ENCODE measurements around the gene KRTCAP2. TPM values are rescaled to one million over a fixed set of nuclear protein-coding genes. Genes with fewer than 3 reads are reported as not detected.
"Not testable (repeated sequence)": the region's sequence is repeated elsewhere in the genome, so short reads cannot be mapped to it uniquely, and the experiment has no call there.

The KRTCAP2 gene
- total RNA-seq, 4 donors from 2014 or later, result 76.0 to 146 (median 108) TPM

DNA sequence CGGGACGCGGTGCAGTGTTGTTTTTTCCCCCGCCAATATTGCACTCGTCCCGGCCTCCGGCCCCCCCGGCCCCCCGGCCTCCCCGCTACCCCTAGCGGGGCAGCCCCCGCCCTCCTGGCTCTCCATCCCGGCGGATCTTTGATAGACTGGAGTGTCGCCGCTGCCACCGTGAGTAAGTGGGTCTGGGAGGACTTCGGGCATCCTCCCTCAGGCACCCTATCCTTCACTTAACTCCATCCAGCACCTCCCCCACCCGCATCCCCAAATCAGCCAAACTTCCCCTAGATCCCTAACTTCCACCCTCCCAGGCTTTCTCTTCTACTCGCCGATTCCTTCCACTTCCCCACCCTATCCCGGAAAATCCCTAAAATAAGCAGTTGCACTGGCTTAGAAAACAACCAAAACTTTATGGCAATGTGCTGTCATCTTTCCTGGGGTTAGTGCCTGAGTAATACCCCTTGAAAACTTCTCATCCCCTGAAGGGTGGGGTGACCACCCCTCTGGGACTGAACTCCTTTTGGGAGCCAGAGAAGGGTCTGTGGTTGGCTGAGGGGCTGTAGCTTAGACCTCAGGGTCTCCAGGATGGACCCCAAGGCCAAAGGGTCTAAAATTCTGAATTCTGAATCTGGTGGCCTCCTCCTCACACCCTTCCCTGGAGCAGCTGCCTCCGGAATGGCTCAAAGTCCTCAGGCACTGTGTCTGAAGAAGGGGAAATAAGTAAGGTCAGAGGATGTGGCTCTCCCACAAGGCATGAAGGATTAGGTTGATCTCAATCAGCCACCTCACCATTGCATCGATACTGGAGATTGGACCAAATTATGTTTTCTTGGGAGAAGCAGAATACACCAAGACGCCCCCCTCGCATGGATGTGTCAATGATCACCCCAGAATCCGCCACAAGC, 22.3 kb upstream of the KRTCAP2 start:
- DNase-seq (ENCODE audit: extremely low spot score), result no peak
- Histone ChIP-seq H3K27ac (replicated peaks in 1 of 4) (peak overlapping the region; percentile 91 to 92 (median 92)), H3K36me3 (peaks cover 0 to 36% (median 18%) of the 10 kb centered on the region in 4 donors), H3K27me3 (no peaks in the 10 kb centered on the region), H3K4me1 (peaks cover 30 to 59% (median 46%) of the 10 kb centered on the region in 4 donors), H3K9me3 (no peaks in the 10 kb centered on the region), H3K4me3 (peak overlapping the region; percentile 64 to 67 (median 64))
- intact Hi-C loops (cut with DNase I), result no loop called here
- 9% methylated on average over 12 of the region's 27 CpGs for WGBS
- no peak for TF ChIP-seq POLR2A (IDR thresholded peaks at IDR 0.05; ENCODE audit: low read depth)
- TF ChIP-seq EP300 (IDR thresholded peaks at IDR 0.05), result no peak
- TF ChIP-seq, protein P1, sequence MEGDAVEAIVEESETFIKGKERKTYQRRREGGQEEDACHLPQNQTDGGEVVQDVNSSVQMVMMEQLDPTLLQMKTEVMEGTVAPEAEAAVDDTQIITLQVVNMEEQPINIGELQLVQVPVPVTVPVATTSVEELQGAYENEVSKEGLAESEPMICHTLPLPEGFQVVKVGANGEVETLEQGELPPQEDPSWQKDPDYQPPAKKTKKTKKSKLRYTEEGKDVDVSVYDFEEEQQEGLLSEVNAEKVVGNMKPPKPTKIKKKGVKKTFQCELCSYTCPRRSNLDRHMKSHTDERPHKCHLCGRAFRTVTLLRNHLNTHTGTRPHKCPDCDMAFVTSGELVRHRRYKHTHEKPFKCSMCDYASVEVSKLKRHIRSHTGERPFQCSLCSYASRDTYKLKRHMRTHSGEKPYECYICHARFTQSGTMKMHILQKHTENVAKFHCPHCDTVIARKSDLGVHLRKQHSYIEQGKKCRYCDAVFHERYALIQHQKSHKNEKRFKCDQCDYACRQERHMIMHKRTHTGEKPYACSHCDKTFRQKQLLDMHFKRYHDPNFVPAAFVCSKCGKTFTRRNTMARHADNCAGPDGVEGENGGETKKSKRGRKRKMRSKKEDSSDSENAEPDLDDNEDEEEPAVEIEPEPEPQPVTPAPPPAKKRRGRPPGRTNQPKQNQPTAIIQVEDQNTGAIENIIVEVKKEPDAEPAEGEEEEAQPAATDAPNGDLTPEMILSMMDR (IDR thresholded peaks at IDR 0.05), result no peak
- TF ChIP-seq POLR2AphosphoS5 (IDR thresholded peaks at IDR 0.05), result no peak

DNA sequence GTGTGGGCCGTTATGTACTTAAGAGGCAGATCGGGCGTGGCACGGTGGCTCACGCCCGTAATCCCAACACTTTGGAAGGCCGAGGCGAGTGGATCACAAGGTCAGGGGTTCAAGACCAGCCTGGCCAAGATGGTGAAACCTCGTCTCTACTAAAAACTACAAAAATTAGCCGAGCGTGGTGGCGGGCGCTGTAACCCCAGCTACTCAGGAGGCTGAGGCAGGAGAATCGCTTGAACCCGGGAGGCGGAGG, 20.8 kb upstream of the KRTCAP2 start:
- 7% methylated on average over 16 of the region's 16 CpGs for WGBS
- intact Hi-C loops (cut with DNase I), result not testable (repeated sequence)

DNA sequence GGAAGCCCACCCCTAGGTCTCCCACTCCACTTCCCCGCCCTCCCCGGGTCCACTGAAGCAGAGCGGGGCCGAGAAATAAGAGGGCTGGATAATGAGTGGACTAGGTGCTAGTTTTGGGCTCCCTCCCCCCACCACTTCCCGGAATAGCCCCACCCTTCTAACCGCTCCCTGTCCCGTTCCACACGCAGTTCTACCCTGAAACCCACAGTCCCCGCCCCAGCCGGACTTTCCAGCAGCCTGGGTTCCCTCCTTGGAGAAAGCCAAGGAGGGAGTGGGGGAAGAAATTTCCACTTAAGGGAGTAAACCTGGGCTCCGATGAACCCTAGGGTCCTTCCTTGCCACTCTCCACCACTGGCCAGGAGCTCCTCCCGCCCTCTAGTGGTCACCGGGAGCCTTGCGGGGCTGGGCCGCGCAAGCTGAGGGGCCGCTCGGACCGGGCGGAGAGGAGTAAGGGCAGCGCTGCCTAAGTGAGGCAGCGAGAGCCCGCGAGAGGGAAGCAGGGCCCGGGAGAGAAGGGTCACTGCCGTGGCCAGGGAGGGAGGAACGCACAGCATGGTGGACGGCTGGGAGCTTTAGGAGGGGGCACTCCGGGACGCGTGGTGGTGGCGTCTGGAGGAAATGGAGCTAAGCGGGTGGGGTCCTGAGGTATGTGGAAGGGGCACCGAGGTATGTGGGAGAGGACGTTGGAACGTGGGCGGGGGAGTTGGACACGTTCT, 20.3 kb upstream of the KRTCAP2 start:
- peak; percentile 61 for TF ChIP-seq POLR2A (IDR thresholded peaks at IDR 0.05; ENCODE audit: low read depth)
- TF ChIP-seq, protein P1 (IDR thresholded peaks at IDR 0.05), result peak; percentile 98 to 100 (median 99)
- TF ChIP-seq POLR2AphosphoS5 (IDR thresholded peaks at IDR 0.05), result peak; percentile 79 to 88
- no peak for TF ChIP-seq EP300 (IDR thresholded peaks at IDR 0.05)
- WGBS, result 3% methylated on average over 38 of the region's 38 CpGs
- intact Hi-C loops (cut with DNase I), result no loop called here

More for the DNA sequence above, 20.8 kb upstream of the KRTCAP2 start:
- H3K9me3 ChIP-seq; H3K27me3 ChIP-seq; DNase-seq (ENCODE audit: extremely low spot score): not testable (repeated sequence)
- peaks cover 0 to 25% (median 11%) of the 10 kb centered on the region in 4 donors for H3K36me3 ChIP-seq
- peak overlapping the region; percentile 91 to 92 (median 92) for H3K27ac ChIP-seq (replicated peaks in 1 of 4)
- peak overlapping the region; percentile 64 to 67 (median 64) for H3K4me3 ChIP-seq
- peaks cover 30 to 59% (median 46%) of the 10 kb centered on the region in 4 donors for H3K4me1 ChIP-seq

GRCh38 chr1:155192346-155193274, 19.5 kb upstream of the KRTCAP2 start:
- 55% methylated on average over 17 of the region's 20 CpGs for WGBS
- no peaks in the 10 kb centered on the region for H3K9me3 ChIP-seq
- DNase-seq (ENCODE audit: extremely low spot score), result no peak

More for the DNA sequence above, 20.3 kb upstream of the KRTCAP2 start:
- H3K27ac ChIP-seq (replicated peaks in 1 of 4), result peak overlapping the region; percentile 91 to 92 (median 92)
- peak; percentile 97 for DNase-seq (ENCODE audit: extremely low spot score)
- no peaks in the 10 kb centered on the region for H3K9me3 ChIP-seq
- no peaks in the 10 kb centered on the region for H3K27me3 ChIP-seq
- H3K36me3 ChIP-seq, result peaks cover 0 to 21% (median 10%) of the 10 kb centered on the region in 4 donors
- H3K4me1 ChIP-seq, result peaks cover 30 to 59% (median 46%) of the 10 kb centered on the region in 4 donors
- H3K4me3 ChIP-seq, result peak overlapping the region; percentile 64 to 67 (median 64)

More at GRCh38 chr1:155192346-155193274, 19.5 kb upstream of the KRTCAP2 start:
- Histone ChIP-seq H3K27me3 (no peaks in the 10 kb centered on the region), H3K36me3 (peaks cover 0 to 13% (median 5%) of the 10 kb centered on the region in 4 donors), H3K4me3 (peak overlapping the region; percentile 64 to 67 (median 64)), H3K4me1 (peaks cover 30 to 59% (median 46%) of the 10 kb centered on the region in 4 donors), H3K27ac (replicated peaks in 1 of 4) (peak overlapping the region; percentile 91 to 92 (median 92))
- intact Hi-C loops (cut with DNase I), result no loop called here
- TF ChIP-seq POLR2AphosphoS5 (IDR thresholded peaks at IDR 0.05) (no peak), POLR2A (IDR thresholded peaks at IDR 0.05; ENCODE audit: low read depth) (no peak), EP300 (IDR thresholded peaks at IDR 0.05) (no peak)
- TF ChIP-seq, protein P1 (IDR thresholded peaks at IDR 0.05), result no peak
